ENCODE results near the gene PIP4P1. TPM values are rescaled to one million over a fixed set of nuclear protein-coding genes. Genes with fewer than 3 reads are reported as not detected.

Gene PIP4P1
- polyA plus RNA-seq, 1 experiment = 24.5 TPM

DNA sequence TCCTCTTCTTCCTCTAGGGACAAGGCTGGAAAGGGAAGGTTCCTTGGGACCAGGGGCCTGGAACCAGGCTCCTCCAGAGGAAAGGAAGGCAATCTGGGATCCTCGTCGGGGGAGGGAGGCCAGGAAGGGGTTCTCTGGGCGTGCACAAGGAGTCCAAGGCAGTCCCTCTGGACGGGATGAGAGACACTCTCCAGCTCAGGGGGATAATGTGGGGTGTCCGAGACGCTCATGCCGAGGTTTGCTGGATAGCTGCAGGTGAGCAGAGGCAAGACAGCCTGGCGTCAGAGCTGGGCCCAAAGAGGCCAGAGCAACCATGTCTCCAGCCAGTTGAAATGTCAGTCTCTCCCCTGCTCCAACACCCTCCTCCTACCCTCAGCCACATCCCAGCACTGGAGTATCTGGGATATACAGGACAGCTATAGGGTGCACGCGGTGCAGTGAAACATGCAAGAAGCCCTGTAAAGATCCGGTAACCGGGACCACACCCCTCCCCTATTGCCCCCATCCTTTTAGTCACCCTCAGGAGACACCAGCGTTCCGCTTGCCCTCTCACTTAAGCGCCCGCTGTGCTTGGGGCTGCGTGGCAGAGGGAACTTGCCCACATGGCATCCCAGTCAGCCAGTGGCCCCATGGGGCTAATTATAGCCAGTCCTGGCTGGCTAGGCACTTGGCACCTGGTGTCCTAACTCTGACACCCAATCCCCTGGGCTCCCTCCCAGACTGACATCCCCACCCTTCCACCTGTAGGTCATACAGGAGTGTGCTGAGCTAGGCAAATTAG is 25.5 kb downstream of the PIP4P1 start, which contains the start of gene KLHL33:
Gene KLHL33, minus strand, starts transcription at position 585 of the 781 bp plus-strand sequence. Its CDS starts 355 bp downstream, at position 230.
- ChIA-PET CTCF (interaction anchor here (4.4 kb wide), 1 partner anchor 21 kb away, joined by 22 read pairs; no protein-coding TSS in a partner anchor), POLR2A (no interaction called here)
- no peak within 1 kb of the TSS for H3K4me3 ChIP-seq (ENCODE audit: low read depth, low read length)

DNA sequence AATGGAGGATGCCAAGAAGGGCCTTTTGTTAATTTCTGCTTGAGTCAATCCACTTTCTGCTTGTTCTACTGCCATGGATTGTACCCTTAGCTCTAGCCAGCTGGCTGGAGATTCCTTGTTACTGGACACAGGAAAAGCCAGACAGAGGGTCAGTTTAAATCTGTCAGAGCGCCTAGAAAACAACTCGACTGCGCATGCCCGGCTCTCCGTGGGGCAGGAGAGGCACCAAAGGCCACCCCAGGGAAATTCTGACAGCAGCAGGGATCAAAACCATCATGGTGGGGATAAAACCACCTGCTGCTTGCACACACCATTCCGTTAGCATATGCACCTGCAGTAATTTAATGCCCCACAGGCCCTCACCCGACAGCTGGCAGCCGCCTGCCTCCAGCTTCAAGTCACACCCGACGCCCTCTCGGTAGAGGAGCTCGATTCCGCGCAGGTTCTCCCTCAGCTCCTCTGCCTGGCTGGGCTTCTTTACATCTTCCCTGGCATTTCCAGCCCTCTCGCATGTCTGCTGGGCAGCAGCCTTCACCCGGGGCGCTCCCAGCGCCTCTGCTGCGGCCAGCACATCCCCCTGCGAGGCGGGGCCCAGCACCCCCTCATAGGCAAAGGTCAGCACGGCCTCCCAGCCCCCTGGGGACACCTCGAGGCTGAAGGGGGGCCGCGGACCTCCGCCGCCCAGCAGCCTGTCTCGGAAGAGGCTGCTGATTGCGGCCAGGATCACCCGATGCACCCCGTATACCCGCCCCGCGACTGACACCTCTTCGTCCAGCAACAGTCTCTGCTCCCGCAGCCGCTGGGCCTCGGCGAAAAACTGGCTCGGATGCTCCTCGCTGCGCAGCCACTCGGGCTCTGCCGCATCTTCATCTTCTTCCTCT is 26.3 kb downstream of the PIP4P1 start:
- no peak for DNase-seq (ENCODE audit: low read depth, low spot score)
- H3K27ac ChIP-seq (ENCODE audit: low read depth, low read length) = no peak overlapping the region
- TF ChIP-seq, protein P1, sequence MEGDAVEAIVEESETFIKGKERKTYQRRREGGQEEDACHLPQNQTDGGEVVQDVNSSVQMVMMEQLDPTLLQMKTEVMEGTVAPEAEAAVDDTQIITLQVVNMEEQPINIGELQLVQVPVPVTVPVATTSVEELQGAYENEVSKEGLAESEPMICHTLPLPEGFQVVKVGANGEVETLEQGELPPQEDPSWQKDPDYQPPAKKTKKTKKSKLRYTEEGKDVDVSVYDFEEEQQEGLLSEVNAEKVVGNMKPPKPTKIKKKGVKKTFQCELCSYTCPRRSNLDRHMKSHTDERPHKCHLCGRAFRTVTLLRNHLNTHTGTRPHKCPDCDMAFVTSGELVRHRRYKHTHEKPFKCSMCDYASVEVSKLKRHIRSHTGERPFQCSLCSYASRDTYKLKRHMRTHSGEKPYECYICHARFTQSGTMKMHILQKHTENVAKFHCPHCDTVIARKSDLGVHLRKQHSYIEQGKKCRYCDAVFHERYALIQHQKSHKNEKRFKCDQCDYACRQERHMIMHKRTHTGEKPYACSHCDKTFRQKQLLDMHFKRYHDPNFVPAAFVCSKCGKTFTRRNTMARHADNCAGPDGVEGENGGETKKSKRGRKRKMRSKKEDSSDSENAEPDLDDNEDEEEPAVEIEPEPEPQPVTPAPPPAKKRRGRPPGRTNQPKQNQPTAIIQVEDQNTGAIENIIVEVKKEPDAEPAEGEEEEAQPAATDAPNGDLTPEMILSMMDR (IDR thresholded peaks at IDR 0.05; ENCODE audit: low read depth, low read length) = no peak
- H3K9me3 ChIP-seq (ENCODE audit: control insufficient read depth, insufficient read depth, low read length) = no peaks in the 10 kb centered on the region; the same call in 1 of the 2 replicates
- no peak overlapping the region for H3K4me3 ChIP-seq (ENCODE audit: low read depth, low read length)
- ChIA-PET CTCF (interaction anchor here (4.4 kb wide), 1 partner anchor 20 kb away, joined by 22 read pairs; no protein-coding TSS in a partner anchor), POLR2A (interaction anchor here (0.7 kb wide), 1 partner anchor 22 kb away, joined by 3 read pairs; the partner anchor contains the start of gene TEP1)
- H3K27me3 ChIP-seq (ENCODE audit: control insufficient read depth, insufficient read depth, low read length) = peaks cover 3% of the 10 kb centered on the region

More for the DNA sequence above, 25.5 kb downstream of the PIP4P1 start, which contains the start of gene KLHL33:
- TF ChIP-seq, protein P1 (IDR thresholded peaks at IDR 0.05; ENCODE audit: low read depth, low read length) = no peak
- no peak within 1 kb of the TSS for H3K27ac ChIP-seq (ENCODE audit: low read depth, low read length)
- peaks cover 3% of the 10 kb centered on the region for H3K27me3 ChIP-seq (ENCODE audit: control insufficient read depth, insufficient read depth, low read length)
- DNase-seq (ENCODE audit: low read depth, low spot score) = no peak
- H3K9me3 ChIP-seq (ENCODE audit: control insufficient read depth, insufficient read depth, low read length) = no peaks in the 10 kb centered on the region; the same call in 1 of the 2 replicates

DNA sequence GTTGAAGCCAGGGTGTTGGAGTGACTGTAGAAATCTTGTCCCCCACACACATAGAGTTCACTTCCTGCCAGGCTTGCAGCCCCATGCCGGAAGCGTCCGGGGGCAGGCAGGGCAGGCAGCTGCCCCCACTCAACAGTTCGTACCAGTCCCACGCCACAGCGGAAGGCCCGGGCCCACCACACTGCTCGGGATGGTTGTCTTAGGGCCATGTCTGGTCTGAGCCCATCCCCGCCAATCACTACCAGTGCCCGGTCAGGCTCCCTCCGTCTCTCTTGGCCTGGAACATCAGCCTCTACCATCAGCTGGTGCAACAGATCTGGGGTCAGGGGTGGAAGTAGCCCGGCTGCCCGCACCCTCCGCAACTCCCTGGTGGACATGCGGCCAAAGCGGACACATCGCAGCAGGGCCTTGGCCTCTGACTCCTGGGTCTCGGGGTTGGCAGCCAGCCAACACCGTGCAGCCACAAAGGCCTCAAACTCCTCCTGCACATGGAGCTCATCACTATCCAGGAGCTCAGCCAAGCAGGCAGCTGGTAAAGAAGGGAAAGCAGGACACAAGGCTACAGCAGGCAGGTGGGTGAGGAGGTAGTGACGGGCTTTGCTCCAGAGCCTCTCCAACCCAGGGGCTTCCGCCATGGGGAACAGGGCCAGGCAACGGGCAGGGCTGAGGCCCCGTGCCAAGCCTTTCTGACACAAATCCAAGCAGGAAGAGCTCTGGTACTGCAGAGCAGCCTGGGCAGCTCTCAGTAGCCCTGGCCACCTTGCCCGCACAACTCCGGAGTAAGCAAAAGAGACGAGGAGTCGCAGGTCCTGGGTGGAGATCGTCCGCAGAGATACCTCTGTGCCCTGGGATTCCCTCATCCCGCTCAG is 31.2 kb downstream of the PIP4P1 start:
- Histone ChIP-seq H3K4me3 (ENCODE audit: low read depth, low read length) (no peak overlapping the region), H3K9me3 (ENCODE audit: control insufficient read depth, insufficient read depth, low read length) (no peaks in the 10 kb centered on the region; the same call in 1 of the 2 replicates), H3K27me3 (ENCODE audit: control insufficient read depth, insufficient read depth, low read length) (no peaks in the 10 kb centered on the region), H3K27ac (ENCODE audit: low read depth, low read length) (no peak overlapping the region)
- no peak for DNase-seq (ENCODE audit: low read depth, low spot score)
- CTCF ChIA-PET = interaction anchor here (2.4 kb wide), 1 partner anchor 14 kb away, joined by 11 read pairs; no protein-coding TSS in a partner anchor
- POLR2A ChIA-PET = no interaction called here
- TF ChIP-seq, protein P1 (IDR thresholded peaks at IDR 0.05; ENCODE audit: low read depth, low read length) = no peak

DNA sequence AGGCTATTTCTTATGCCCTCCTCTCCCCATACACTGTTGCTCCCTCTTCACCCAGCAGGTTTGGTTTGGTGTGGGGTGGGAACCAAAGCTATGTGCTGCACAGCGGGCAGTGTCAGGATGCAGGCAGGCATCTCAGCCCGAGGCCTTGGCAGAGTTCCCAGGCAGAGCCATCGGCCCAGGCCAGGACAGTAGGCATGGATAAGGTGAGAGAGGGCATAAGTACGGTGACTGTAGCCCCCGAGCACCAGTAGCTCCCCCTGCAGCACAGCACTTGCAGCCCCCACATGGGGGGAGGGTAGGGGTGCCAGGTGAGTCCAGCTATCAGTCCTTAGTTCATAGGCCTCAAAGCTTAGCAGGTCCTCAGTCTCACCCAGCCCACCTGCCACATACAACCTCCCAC is 32.4 kb downstream of the PIP4P1 start:
- no peak for DNase-seq (ENCODE audit: low read depth, low spot score)
- ChIA-PET CTCF (interaction anchor here (2.4 kb wide), 1 partner anchor 13 kb away, joined by 11 read pairs; no protein-coding TSS in a partner anchor), POLR2A (no interaction called here)
- Histone ChIP-seq H3K27ac (ENCODE audit: low read depth, low read length) (no peak overlapping the region), H3K27me3 (ENCODE audit: control insufficient read depth, insufficient read depth, low read length) (no peaks in the 10 kb centered on the region), H3K4me3 (ENCODE audit: low read depth, low read length) (no peak overlapping the region), H3K9me3 (ENCODE audit: control insufficient read depth, insufficient read depth, low read length) (no peaks in the 10 kb centered on the region; the same call in 1 of the 2 replicates)
- TF ChIP-seq, protein P1 (IDR thresholded peaks at IDR 0.05; ENCODE audit: low read depth, low read length) = no peak
